Trophoblast cell (in vitro differentiated cells and primary cell): ENCODE data around the gene IRF2BP2.
A peak's percentile ranks its signal among the peaks of the same experiment; 100 is the strongest.

Experiments used
- DNase-seq, 2 donors: peaks; one replicate each; pipeline ENCODE4 v3.0.0-alpha.2; 2016
- H2AFZ ChIP-seq: 2 replicates; pipeline ENCODE4 v1.6.1; 2013; ENCODE audit warnings: low read length, moderate library complexity, mild to moderate bottlenecking; ENCODE audit not compliant: insufficient read depth, poor library complexity
- H2AK5ac ChIP-seq: 2 replicates; pipeline ENCODE4 v1.6.1; 2013; ENCODE audit warnings: mild to moderate bottlenecking, low read length
- H2BK120ac ChIP-seq: 2 replicates; pipeline ENCODE4 v1.6.1; 2013; ENCODE audit warnings: low read length, mild to moderate bottlenecking, moderate library complexity; ENCODE audit not compliant: insufficient read depth, poor library complexity
- H2BK12ac ChIP-seq: 2 replicates; pipeline ENCODE4 v1.6.1; 2013; ENCODE audit warnings: mild to moderate bottlenecking, low read length, moderate library complexity
- H2BK5ac ChIP-seq: 2 replicates; pipeline ENCODE4 v1.6.1; 2013; ENCODE audit warnings: low read length, low read depth, moderate library complexity, mild to moderate bottlenecking; ENCODE audit not compliant: poor library complexity
- H3K14ac ChIP-seq: 2 replicates; pipeline ENCODE4 v1.6.1; 2013; ENCODE audit warnings: mild to moderate bottlenecking, low read length
- H3K18ac ChIP-seq: 2 replicates; pipeline ENCODE4 v1.6.1; 2013; ENCODE audit warnings: mild to moderate bottlenecking, low read length
- H3K23ac ChIP-seq: 2 replicates; pipeline ENCODE4 v1.6.1; 2013; ENCODE audit warnings: low read length
- H3K27ac ChIP-seq: 2 replicates; pipeline ENCODE4 v1.5.1; 2013; ENCODE audit warnings: low read depth, mild to moderate bottlenecking, inconsistent platforms, low read length, moderate library complexity
- H3K27me3 ChIP-seq: 2 replicates; pipeline ENCODE4 v1.6.1; 2013; ENCODE audit warnings: inconsistent platforms, mild to moderate bottlenecking, low read length, moderate library complexity; ENCODE audit not compliant: insufficient read depth
- H3K36me3 ChIP-seq, 2 experiments: 1 replicate in 1 of 2; 2 replicates in 1 of 2; pipeline ENCODE4 v1.6.1; 2013; ENCODE audit warnings: low read length in 2 of 2, mild to moderate bottlenecking in 2 of 2, moderate library complexity in 1 of 2; ENCODE audit not compliant: insufficient read depth in 2 of 2, control insufficient read depth in 1 of 2
- H3K4ac ChIP-seq: 2 replicates; pipeline ENCODE4 v1.6.1; 2013; ENCODE audit warnings: low read depth, mild to moderate bottlenecking, low read length, moderate library complexity
- H3K4me1 ChIP-seq, 2 experiments: 1 replicate in 1 of 2; 2 replicates in 1 of 2; pipeline ENCODE4 v1.6.1; 2013; ENCODE audit warnings: low read length in 2 of 2, mild to moderate bottlenecking in 2 of 2, moderate library complexity in 1 of 2; ENCODE audit not compliant: insufficient read depth in 2 of 2, control insufficient read depth in 1 of 2
- H3K4me2 ChIP-seq: 2 replicates; pipeline ENCODE4 v1.6.1; 2013; ENCODE audit warnings: inconsistent platforms, mild to moderate bottlenecking, low read length, moderate library complexity
- H3K4me3 ChIP-seq: 2 replicates; pipeline ENCODE4 v1.5.1; 2013; ENCODE audit warnings: mild to moderate bottlenecking, low read depth, low read length, inconsistent platforms
- H3K79me1 ChIP-seq: one replicate; pipeline ENCODE4 v1.6.1; 2013; ENCODE audit warnings: low read length
- H3K79me2 ChIP-seq: 2 replicates; pipeline ENCODE4 v1.6.1; 2013; ENCODE audit warnings: low read length, mild to moderate bottlenecking; ENCODE audit not compliant: control insufficient read depth, insufficient read depth, poor library complexity
- H3K9ac ChIP-seq: 2 replicates; pipeline ENCODE4 v1.6.1; 2013; ENCODE audit warnings: mild to moderate bottlenecking, low read length
- H3K9me3 ChIP-seq: 2 replicates; pipeline ENCODE4 v1.6.1; 2013; ENCODE audit warnings: low read depth, mild to moderate bottlenecking, control low read depth, inconsistent platforms, low read length; ENCODE audit not compliant: insufficient read depth
- H4K12ac ChIP-seq: 2 replicates; pipeline ENCODE4 v1.6.1; 2013; ENCODE audit warnings: low read depth, mild to moderate bottlenecking, low read length, moderate library complexity
- H4K8ac ChIP-seq: 2 replicates; pipeline ENCODE4 v1.6.1; 2013; ENCODE audit warnings: low read depth, mild to moderate bottlenecking, low read length, moderate library complexity
- H4K91ac ChIP-seq: one replicate; pipeline ENCODE4 v1.6.1; 2013; ENCODE audit warnings: low read depth, mild to moderate bottlenecking, low read length, moderate library complexity
- WGBS: extraction: QIAGEN DNeasy Blood & Tissue Kit; methylation state at CpG from one replicate; pipeline ENCODE4 v1.1.7; 2013; ENCODE audit warnings: missing lambda C conversion rate; ENCODE audit not compliant: insufficient read length, insufficient coverage; ENCODE audit errors: extremely low coverage; 5-methylcytosine and 5-hydroxymethylcytosine counted together

The IRF2BP2 gene

DNA sequence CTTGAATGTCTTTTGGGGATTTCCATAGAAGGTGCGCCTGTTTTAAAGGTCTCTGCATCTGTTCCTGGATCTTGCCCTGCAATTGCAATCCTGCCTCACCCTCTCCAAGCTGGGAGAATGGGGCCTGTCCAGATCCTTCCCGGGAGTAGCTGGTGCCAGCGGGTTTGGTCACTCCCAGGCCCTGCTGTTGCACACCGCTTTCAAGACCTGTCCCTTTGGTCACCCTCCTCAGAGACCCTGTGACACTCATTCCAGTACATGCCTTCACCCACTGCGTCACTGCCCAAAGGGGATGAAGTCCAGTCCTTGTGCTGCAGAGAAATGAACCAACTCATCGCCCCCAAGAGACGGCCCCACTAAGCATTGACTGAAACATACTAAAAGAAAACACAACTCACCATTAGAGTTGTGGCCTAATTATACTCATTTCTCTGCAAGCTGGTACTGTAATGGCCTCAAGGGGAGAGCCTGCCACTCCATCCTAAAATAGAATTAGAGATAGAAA, 1.9 kb upstream of the IRF2BP2 start:
- peaks cover 13 to 18% of the 10 kb centered on the region in 2 experiments for H3K36me3 ChIP-seq
- H4K91ac ChIP-seq = peak overlapping the region; percentile 98
- H3K4me1 ChIP-seq = peaks cover 24 to 32% of the 10 kb centered on the region in 2 experiments
- H3K9me3 ChIP-seq = no peaks in the 10 kb centered on the region
- peak in 1 of 2 donors; percentile 66 for DNase-seq
- no peak overlapping the region for H3K4me3 ChIP-seq
- peaks cover 49% of the 10 kb centered on the region for H3K79me1 ChIP-seq
- peak overlapping the region; percentile 92 for H3K18ac ChIP-seq
- no peak overlapping the region for H3K23ac ChIP-seq
- peak overlapping the region; percentile 87 for H3K4ac ChIP-seq
- H3K14ac ChIP-seq = peak overlapping the region; percentile 98
- peak overlapping the region; percentile 97 for H2BK120ac ChIP-seq
- H2AK5ac ChIP-seq = peak overlapping the region; percentile 98
- peak overlapping the region; percentile 92 for H4K8ac ChIP-seq
- no peak overlapping the region for H3K4me2 ChIP-seq
- H4K12ac ChIP-seq = peak overlapping the region; percentile 68
- WGBS = no CpG with 5 or more reads among the region's 7 CpGs
- H3K79me2 ChIP-seq = peaks cover 37% of the 10 kb centered on the region
- H2BK12ac ChIP-seq = peak overlapping the region; percentile 88
- H3K27me3 ChIP-seq = no peaks in the 10 kb centered on the region
- H3K9ac ChIP-seq = peak overlapping the region; percentile 14
- peak overlapping the region; percentile 80 for H2BK5ac ChIP-seq
- H3K27ac ChIP-seq = peak overlapping the region; percentile 100
- peak overlapping the region; percentile 50 for H2AFZ ChIP-seq

DNA sequence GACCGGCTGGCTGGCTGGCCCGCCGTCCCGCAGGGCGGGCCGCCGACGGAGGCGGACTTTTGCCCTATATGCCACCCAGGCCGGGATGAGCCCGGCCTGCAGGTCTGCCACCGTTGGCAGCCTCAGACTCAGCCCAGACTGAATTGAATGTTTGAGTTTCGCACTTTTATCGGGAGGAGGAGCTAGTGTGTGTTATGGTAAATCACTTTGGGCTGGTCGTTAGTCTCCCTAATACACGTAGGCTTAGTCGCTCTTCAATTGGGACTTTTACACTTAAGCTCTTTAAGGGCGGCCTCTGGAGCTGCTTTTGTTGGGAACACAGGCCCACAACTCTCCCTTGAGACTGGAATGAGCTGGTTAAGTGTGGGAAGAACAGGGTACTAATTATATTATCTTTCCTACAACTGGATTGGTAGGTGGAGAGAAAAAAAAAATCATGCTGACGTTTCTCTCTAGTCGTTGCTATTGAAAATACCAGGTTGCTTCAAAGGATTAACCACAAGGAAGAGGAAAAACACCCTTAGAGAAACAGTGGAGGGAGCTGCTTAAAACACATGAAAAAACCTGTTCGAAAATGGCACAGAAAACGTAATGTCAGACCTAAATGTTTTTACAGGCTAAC, 1.4 kb upstream of the IRF2BP2 start:
- Histone ChIP-seq H3K23ac (no peak overlapping the region), H4K8ac (peak overlapping the region; percentile 96), H3K27ac (peak overlapping the region; percentile 100), H2BK120ac (peak overlapping the region; percentile 97), H4K12ac (peak overlapping the region; percentile 71), H3K14ac (peak overlapping the region; percentile 94), H4K91ac (peak overlapping the region; percentile 99), H2AFZ (peak overlapping the region; percentile 75), H3K4ac (peak overlapping the region; percentile 91), H3K4me3 (no peak overlapping the region), H3K4me1 (peaks cover 24 to 30% of the 10 kb centered on the region in 2 experiments), H3K18ac (peak overlapping the region; percentile 92), H3K9ac (no peak overlapping the region), H3K79me2 (peaks cover 39% of the 10 kb centered on the region), H2BK5ac (peak overlapping the region; percentile 98), H3K36me3 (peaks cover 16 to 20% of the 10 kb centered on the region in 2 experiments), H3K9me3 (no peaks in the 10 kb centered on the region), H2AK5ac (peak overlapping the region; percentile 79), H3K27me3 (no peaks in the 10 kb centered on the region), H2BK12ac (peak overlapping the region; percentile 94), H3K79me1 (peaks cover 48% of the 10 kb centered on the region), H3K4me2 (peak overlapping the region; percentile 44)
- no CpG with 5 or more reads among the region's 22 CpGs for WGBS
- peak; percentile 60 to 77 for DNase-seq

DNA sequence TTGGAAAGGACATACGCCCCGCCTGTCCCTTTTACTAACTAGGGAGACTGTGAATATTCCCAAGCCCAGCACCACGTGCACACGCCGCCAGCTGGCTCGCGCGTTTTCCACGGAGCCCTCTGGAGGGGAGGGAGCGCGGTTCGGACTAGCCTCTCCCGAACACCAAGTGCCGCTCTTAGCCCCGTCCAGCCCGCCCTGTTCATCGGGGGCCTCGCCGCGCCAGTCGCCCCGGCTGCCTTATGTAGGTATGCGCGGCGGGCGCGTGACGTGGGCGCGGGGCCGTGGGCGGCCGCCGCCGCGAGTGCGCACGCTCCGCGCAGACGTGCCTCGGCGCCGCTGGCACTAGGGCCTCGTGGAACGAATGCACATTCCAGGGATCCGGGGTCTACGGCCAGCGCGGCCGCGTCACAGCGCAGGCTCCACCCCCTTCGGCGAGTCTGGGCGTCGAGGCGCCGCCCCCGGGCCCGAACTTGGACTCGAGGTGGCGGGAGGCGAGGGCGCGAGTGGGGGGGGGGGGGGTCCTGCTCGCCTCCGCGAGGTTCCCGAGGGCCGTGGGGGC, 767 bp upstream of the IRF2BP2 start:
- Histone ChIP-seq H3K14ac (peak overlapping the region; percentile 100), H3K79me2 (peaks cover 40% of the 10 kb centered on the region), H3K4ac (peak overlapping the region; percentile 99), H3K27me3 (no peaks in the 10 kb centered on the region), H4K12ac (peak overlapping the region; percentile 97), H3K18ac (peak overlapping the region; percentile 100), H3K27ac (peak overlapping the region; percentile 100), H3K4me1 (peaks cover 24 to 29% of the 10 kb centered on the region in 2 experiments), H3K9ac (peak overlapping the region; percentile 93), H4K91ac (peak overlapping the region; percentile 100), H2AK5ac (peak overlapping the region; percentile 95), H4K8ac (peak overlapping the region; percentile 99), H2AFZ (peak overlapping the region; percentile 93), H2BK120ac (peak overlapping the region; percentile 98), H3K23ac (no peak overlapping the region), H3K4me2 (peak overlapping the region; percentile 98), H3K4me3 (peak overlapping the region; percentile 66), H3K36me3 (peaks cover 19 to 21% of the 10 kb centered on the region in 2 experiments), H2BK12ac (peak overlapping the region; percentile 94), H3K79me1 (peaks cover 47% of the 10 kb centered on the region), H2BK5ac (peak overlapping the region; percentile 100), H3K9me3 (no peaks in the 10 kb centered on the region)
- WGBS = no CpG with 5 or more reads among the region's 71 CpGs
- peak; percentile 82 to 92 for DNase-seq

DNA sequence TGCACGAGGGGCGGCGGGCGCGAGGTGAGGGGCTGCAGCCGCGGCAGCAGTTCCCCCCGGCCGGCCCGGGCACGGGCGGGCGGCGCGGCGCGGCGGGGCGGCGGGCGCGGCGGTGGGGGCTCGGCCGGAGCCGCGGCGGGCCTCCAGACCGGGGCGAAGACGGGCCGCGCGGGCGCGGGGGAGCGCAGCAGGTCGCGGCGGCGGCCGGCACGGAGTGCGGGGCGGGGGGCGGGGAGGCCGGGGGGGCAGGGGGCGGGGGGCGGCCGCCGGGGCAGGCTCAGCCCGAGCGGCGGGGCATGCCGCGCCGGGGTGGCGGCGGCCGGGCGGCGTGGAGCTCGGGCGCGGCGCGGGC, 311 bp downstream of the IRF2BP2 start:
- H2AK5ac ChIP-seq = no peak overlapping the region
- H3K9me3 ChIP-seq = no peaks in the 10 kb centered on the region
- H3K79me2 ChIP-seq = peaks cover 41% of the 10 kb centered on the region
- H2AFZ ChIP-seq = peak overlapping the region; percentile 61
- H3K4me1 ChIP-seq = peaks cover 24 to 29% of the 10 kb centered on the region in 2 experiments
- H3K4me2 ChIP-seq = peak overlapping the region; percentile 98
- no peak overlapping the region for H3K9ac ChIP-seq
- H3K18ac ChIP-seq = no peak overlapping the region
- H3K36me3 ChIP-seq = peaks cover 19 to 21% of the 10 kb centered on the region in 2 experiments
- H3K27ac ChIP-seq = peak overlapping the region; percentile 100
- H3K23ac ChIP-seq = no peak overlapping the region
- peak overlapping the region; percentile 99 for H4K91ac ChIP-seq
- peak overlapping the region; percentile 73 for H2BK5ac ChIP-seq
- no peaks in the 10 kb centered on the region for H3K27me3 ChIP-seq
- peak overlapping the region; percentile 97 for H3K4me3 ChIP-seq
- no peak overlapping the region for H2BK120ac ChIP-seq
- H3K14ac ChIP-seq = peak overlapping the region; percentile 85
- H2BK12ac ChIP-seq = no peak overlapping the region
- no peak overlapping the region for H4K12ac ChIP-seq
- peak overlapping the region; percentile 51 for H4K8ac ChIP-seq
- WGBS = no CpG with 5 or more reads among the region's 67 CpGs
- H3K4ac ChIP-seq = peak overlapping the region; percentile 51
- peaks cover 47% of the 10 kb centered on the region for H3K79me1 ChIP-seq
- no peak for DNase-seq
